A549 (cell line): Measurements from ENCODE around the gene GPS1. TPM values are rescaled to one million over a fixed set of nuclear protein-coding genes. Genes with fewer than 3 reads are reported as not detected.

Experiments used
- ATAC-seq, 2 experiments: fragments of 200-7000 bp in 1 of 2; fragments of >200 bp in 1 of 2; cut with Nextera tagmentation in 1 of 2; cut with Tn5 transposase in 1 of 2; 3 replicates each; pipeline versions ENCODE4 v1.8.0 to v1.9.1; 2018 to 2020; ENCODE audit warnings: mild to moderate bottlenecking in 1 of 2, moderate library complexity in 1 of 2
- CTCF ChIA-PET: fragments of 300-600 bp; sonication (Branson Sonifier 250); formaldehyde crosslinking; extraction: SDS; loops from one replicate; lab custom pipeline; 2021; ENCODE audit warnings: antibody characterized with exemption, inconsistent platforms; lab: Yijun Ruan, JAX
- POLR2A ChIA-PET: fragments of 350-600 bp; formaldehyde crosslinking; extraction: SDS; loops from one replicate; lab custom pipeline; 2021; ENCODE audit warnings: antibody characterized with exemption, inconsistent platforms; lab: Yijun Ruan, JAX
- DNase-seq, 2 experiments: peaks; one replicate each; pipeline versions ENCODE4 v3.0.0 to v3.0.0-alpha.2; 2011 to 2016; ENCODE audit warnings: low read depth in 1 of 2, low spot score in 1 of 2
- FAIRE-seq: peaks from 2 replicates; lab custom pipeline; 2011; peaks lifted over from hg19 to GRCh38; lab: Jason Lieb, UNC
- H3K27ac ChIP-seq, 2 experiments: fragments of >200 bp; sonication (Bioruptor Twin); formaldehyde crosslinking; 3 replicates each; pipeline ENCODE4 v1.5.1; 2016 to 2017
- H3K4me1 ChIP-seq: fragments of >200 bp; sonication (Bioruptor Twin); formaldehyde crosslinking; 3 replicates; pipeline ENCODE4 v1.6.1; 2016
- H3K4me2 ChIP-seq: fragments of >200 bp; sonication (Bioruptor Twin); formaldehyde crosslinking; 3 replicates; pipeline ENCODE4 v1.6.1; 2016
- H3K4me3 ChIP-seq: fragments of >200 bp; sonication (Bioruptor Twin); formaldehyde crosslinking; 3 replicates; pipeline ENCODE4 v1.5.1; 2016
- H3K9me3 ChIP-seq: fragments of >200 bp; sonication (Bioruptor Twin); formaldehyde crosslinking; 3 replicates; pipeline ENCODE4 v1.6.1; 2016
- BHLHE40 ChIP-seq: IDR thresholded peaks from 2 replicates; pipeline ENCODE4 v1.6.1; 2012; ENCODE audit warnings: low read depth, low read length, inconsistent platforms
- CBX8 ChIP-seq: fragments of 200-600 bp; sonication (generic); IDR thresholded peaks from 2 replicates; pipeline ENCODE4 v1.6.1; 2016
- CEBPB ChIP-seq, 2 experiments: fragments of >200 bp in 1 of 2; sonication (Bioruptor Twin) in 1 of 2; formaldehyde crosslinking in 1 of 2; IDR thresholded peaks; 2 replicates each; pipeline ENCODE4 v1.6.1; 2012 to 2016
- CHD2 ChIP-seq: fragments of 150-350 bp; IDR thresholded peaks from 2 replicates; pipeline ENCODE4 v1.6.1; 2014; ENCODE audit warnings: low read length; ENCODE audit not compliant: partially characterized antibody
- CHD4 ChIP-seq: fragments of 200-600 bp; sonication (generic); IDR thresholded peaks from 2 replicates; pipeline ENCODE4 v1.6.1; 2016; ENCODE audit warnings: antibody characterized with exemption, mild to moderate bottlenecking, borderline replicate concordance
- EHF ChIP-seq: fragments of 250-450 bp; sonication (Bioruptor Pico); IDR thresholded peaks from 2 replicates; pipeline ENCODE4 v1.5.0; 2020; ENCODE audit warnings: mild to moderate bottlenecking
- EP300 ChIP-seq, 2 experiments: fragments of >200 bp; sonication (Bioruptor Twin); formaldehyde crosslinking; IDR thresholded peaks; 2 replicates in 1 of 2; 3 replicates in 1 of 2; pipeline ENCODE4 v1.6.1; 2016 to 2017
- HOXA7 ChIP-seq: fragments of 250-450 bp; sonication (Bioruptor Pico); IDR thresholded peaks from 2 replicates; pipeline ENCODE4 v1.5.0; 2020; ENCODE audit warnings: mild to moderate bottlenecking, moderate library complexity
- HOXB13 ChIP-seq: fragments of 250-450 bp; sonication (Bioruptor Pico); IDR thresholded peaks from 2 replicates; pipeline ENCODE4 v1.5.0; 2020; ENCODE audit warnings: low read depth, mild to moderate bottlenecking, moderate library complexity
- HOXB5 ChIP-seq: fragments of 250-450 bp; sonication (Bioruptor Pico); IDR thresholded peaks from 2 replicates; pipeline ENCODE4 v1.5.0; 2020; ENCODE audit warnings: mild to moderate bottlenecking, moderate library complexity
- KDM1A ChIP-seq: fragments of 200-600 bp; sonication (generic); IDR thresholded peaks from 2 replicates; pipeline ENCODE4 v1.6.1; 2016; ENCODE audit warnings: low read depth, mild to moderate bottlenecking
- KDM5A ChIP-seq: fragments of 200-600 bp; sonication (generic); IDR thresholded peaks from 2 replicates; pipeline ENCODE4 v1.6.1; 2016; ENCODE audit warnings: antibody characterized with exemption, mild to moderate bottlenecking
- NFE2L2 ChIP-seq: fragments of 150-350 bp; conservative IDR thresholded peaks from 2 replicates; pipeline ENCODE4 v1.6.1; 2014; ENCODE audit warnings: low read length
- NR3C1 ChIP-seq: fragments of >200 bp; sonication (Bioruptor Twin); formaldehyde crosslinking; IDR thresholded peaks from 3 replicates; pipeline ENCODE4 v1.6.1; 2017
- PHF8 ChIP-seq: fragments of 200-600 bp; sonication (generic); IDR thresholded peaks from 2 replicates; pipeline ENCODE4 v1.6.1; 2016; ENCODE audit warnings: low read depth, mild to moderate bottlenecking, antibody characterized with exemption, moderate library complexity, borderline replicate concordance
- RNF2 ChIP-seq: fragments of 200-600 bp; sonication (generic); IDR thresholded peaks from 2 replicates; pipeline ENCODE4 v1.6.1; 2016; ENCODE audit warnings: low read depth, mild to moderate bottlenecking, antibody characterized with exemption, moderate library complexity, borderline replicate concordance
- SREBF2 ChIP-seq: fragments of 450-650 bp; IDR thresholded peaks from 2 replicates; pipeline ENCODE4 v1.6.1; 2014; ENCODE audit warnings: mild to moderate bottlenecking, moderate library complexity
- ZFP36 ChIP-seq: fragments of 450-650 bp; IDR thresholded peaks from 2 replicates; pipeline ENCODE4 v1.6.1; 2014; ENCODE audit warnings: borderline replicate concordance; ENCODE audit not compliant: partially characterized antibody
- ZNF302 ChIP-seq: fragments of 250-450 bp; sonication (Bioruptor Pico); IDR thresholded peaks from 2 replicates; pipeline ENCODE4 v1.9.0; 2021; ENCODE audit warnings: inconsistent platforms, mild to moderate bottlenecking, moderate library complexity
- ZSCAN20 ChIP-seq: fragments of 250-450 bp; sonication (Bioruptor Pico); IDR thresholded peaks from 2 replicates; pipeline ENCODE4 v1.8.0; 2022; ENCODE audit warnings: mild to moderate bottlenecking, moderate library complexity
- WGBS: methylation state at CpG from one replicate; pipeline ENCODE4 v1.1.6; 2017; ENCODE audit errors: missing lambda C conversion rate; 5-methylcytosine and 5-hydroxymethylcytosine counted together
- polyA plus RNA-seq, 4 experiments: library from polyadenylated mRNA; depleted of rRNA in 3 of 4; stranded (reverse); fragments of >200 nt; fragmentation: RNase III in 1 of 4; extraction: RNeasy Plus Mini Kit Qiagen cat#74134 plus additional on column Dnase treatment in 1 of 4; gene quantifications; 2 replicates in 3 of 4; 3 replicates in 1 of 4; pipeline ENCODE4 v1.2.3, GENCODE V29; 2011 to 2017
- TF ChIP-seq, protein P1 (sequence below): fragments of >200 bp; sonication (Bioruptor Twin); formaldehyde crosslinking; IDR thresholded peaks from 2 replicates; pipeline ENCODE4 v1.6.1; 2016
- TF ChIP-seq, protein P2 (sequence below): fragments of 250-450 bp; sonication (Bioruptor Pico); IDR thresholded peaks from 2 replicates; pipeline ENCODE4 v1.5.0; 2021; ENCODE audit warnings: mild to moderate bottlenecking, moderate library complexity, borderline replicate concordance
- TF ChIP-seq, protein P3 (sequence below): fragments of 150-350 bp; IDR thresholded peaks from 2 replicates; pipeline ENCODE4 v1.6.1; 2014; ENCODE audit warnings: low read depth, mild to moderate bottlenecking, low read length
- TF ChIP-seq, protein P4 (sequence below): fragments of 250-450 bp; sonication (Bioruptor Pico); IDR thresholded peaks from 2 replicates; pipeline ENCODE4 v1.5.0; 2020; ENCODE audit warnings: low read depth, mild to moderate bottlenecking, moderate library complexity

The GPS1 gene
- polyA plus RNA-seq, 2 of the 4 experiments (the other 2 are of a cell fraction), result 89.4 to 126 TPM

DNA sequence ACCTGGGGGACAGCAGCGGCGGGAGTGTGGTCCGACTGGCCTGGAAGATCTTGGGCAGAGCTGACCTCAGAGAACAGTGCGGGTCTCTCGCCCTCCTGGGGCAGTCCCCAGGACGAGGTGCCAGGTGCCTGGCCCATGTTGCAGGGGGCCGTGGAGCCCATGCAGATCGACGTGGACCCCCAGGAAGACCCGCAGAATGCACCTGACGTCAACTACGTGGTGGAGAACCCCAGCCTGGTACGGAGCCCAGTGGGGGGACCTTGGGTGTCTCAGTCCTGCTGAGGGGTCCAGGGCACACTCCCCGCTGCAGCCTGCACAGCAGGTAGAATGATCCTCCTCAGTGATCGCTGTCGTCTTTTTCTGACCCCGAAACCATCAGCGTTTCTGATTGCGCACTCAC lies 1.4 kb downstream of the GPS1 start:
- Histone ChIP-seq H3K4me1 (peaks cover 16% of the 10 kb centered on the region; the same call in 2 of the 3 replicates), H3K27ac (peak overlapping the region in 1 of 2 experiments; percentile 95; a peak in 2 of 6 replicates), H3K4me3 (peak overlapping the region; percentile 97), H3K4me2 (peak overlapping the region; percentile 91), H3K9me3 (no peaks in the 10 kb centered on the region)
- WGBS, result 92% methylated on average over 15 of the region's 19 CpGs
- ATAC-seq (no peak), DNase-seq (no peak), FAIRE-seq (no peak)
- ChIA-PET POLR2A (no interaction called here), CTCF (interaction anchor here (0.9 to 21.7 kb wide), 5 partner anchors 12 to 93 kb away, joined by 3 to 191 read pairs (median 24); partner anchors contain the start of genes DCXR, DUS1L and RAC3)
- TF ChIP-seq NR3C1 (no peak), PHF8 (no peak), HOXB13 (CRISPR knock-in tag) (no peak), HOXB5 (CRISPR knock-in tag) (no peak), CBX8 (no peak), NFE2L2 (no peak), CHD2 (no peak)
- TF ChIP-seq, protein P1, sequence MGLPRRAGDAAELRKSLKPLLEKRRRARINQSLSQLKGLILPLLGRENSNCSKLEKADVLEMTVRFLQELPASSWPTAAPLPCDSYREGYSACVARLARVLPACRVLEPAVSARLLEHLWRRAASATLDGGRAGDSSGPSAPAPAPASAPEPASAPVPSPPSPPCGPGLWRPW, result no peak
- TF ChIP-seq, protein P2, sequence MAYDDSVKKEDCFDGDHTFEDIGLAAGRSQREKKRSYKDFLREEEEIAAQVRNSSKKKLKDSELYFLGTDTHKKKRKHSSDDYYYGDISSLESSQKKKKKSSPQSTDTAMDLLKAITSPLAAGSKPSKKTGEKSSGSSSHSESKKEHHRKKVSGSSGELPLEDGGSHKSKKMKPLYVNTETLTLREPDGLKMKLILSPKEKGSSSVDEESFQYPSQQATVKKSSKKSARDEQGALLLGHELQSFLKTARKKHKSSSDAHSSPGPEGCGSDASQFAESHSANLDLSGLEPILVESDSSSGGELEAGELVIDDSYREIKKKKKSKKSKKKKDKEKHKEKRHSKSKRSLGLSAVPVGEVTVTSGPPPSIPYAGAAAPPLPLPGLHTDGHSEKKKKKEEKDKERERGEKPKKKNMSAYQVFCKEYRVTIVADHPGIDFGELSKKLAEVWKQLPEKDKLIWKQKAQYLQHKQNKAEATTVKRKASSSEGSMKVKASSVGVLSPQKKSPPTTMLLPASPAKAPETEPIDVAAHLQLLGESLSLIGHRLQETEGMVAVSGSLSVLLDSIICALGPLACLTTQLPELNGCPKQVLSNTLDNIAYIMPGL, result no peak
- TF ChIP-seq, protein P3, sequence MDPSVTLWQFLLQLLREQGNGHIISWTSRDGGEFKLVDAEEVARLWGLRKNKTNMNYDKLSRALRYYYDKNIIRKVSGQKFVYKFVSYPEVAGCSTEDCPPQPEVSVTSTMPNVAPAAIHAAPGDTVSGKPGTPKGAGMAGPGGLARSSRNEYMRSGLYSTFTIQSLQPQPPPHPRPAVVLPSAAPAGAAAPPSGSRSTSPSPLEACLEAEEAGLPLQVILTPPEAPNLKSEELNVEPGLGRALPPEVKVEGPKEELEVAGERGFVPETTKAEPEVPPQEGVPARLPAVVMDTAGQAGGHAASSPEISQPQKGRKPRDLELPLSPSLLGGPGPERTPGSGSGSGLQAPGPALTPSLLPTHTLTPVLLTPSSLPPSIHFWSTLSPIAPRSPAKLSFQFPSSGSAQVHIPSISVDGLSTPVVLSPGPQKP, result no peak

DNA sequence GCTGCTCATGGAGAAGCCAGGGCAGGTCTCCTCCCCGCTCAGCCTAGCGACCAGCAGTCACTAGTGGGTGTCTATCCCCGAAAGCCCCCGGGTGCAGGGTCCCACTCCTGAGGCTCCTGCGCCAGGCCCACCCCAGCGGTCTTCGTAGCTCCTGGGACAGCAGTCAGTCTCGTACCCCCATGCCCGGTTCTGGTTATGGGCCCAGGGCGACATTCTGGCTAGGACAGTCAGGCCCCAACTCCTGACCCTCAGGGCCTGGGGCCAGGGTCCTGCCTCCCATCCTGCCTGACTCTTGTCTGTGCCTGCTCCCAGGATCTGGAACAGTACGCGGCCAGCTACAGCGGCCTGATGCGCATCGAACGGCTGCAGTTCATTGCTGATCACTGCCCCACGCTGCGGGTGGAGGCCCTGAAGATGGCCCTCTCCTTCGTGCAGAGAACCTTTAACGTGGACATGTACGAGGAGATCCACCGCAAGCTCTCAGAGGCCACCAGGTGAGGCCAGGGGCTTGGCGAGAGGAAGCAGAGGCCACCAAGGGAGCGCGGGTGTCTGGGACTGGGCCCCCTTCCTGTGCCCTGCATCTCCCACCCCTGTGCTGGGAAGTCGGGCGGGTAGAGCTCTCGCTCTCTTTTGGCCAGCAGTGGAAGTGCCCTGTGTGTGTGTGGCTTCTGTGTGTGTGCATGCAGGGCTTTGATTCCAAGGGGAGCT lies 2.0 kb downstream of the GPS1 start:
- POLR2A ChIA-PET, result interaction anchor here (0.9 kb wide), 1 partner anchor 16 kb away, joined by 3 read pairs; the partner anchor contains the start of gene DCXR
- FAIRE-seq (no peak), ATAC-seq (no peak; a peak in 1 of 6 replicates), DNase-seq (no peak)
- CTCF ChIA-PET, result interaction anchor here (0.9 to 21.7 kb wide), 5 partner anchors 12 to 94 kb away, joined by 3 to 191 read pairs (median 24); partner anchors contain the start of genes DCXR, DUS1L and RAC3
- H3K9me3 ChIP-seq, result no peaks in the 10 kb centered on the region
- H3K4me3 ChIP-seq, result 0 out of 3 replicates have a peak overlapping the region, but pooled peaks have one; percentile 97
- no peak for TF ChIP-seq ZFP36
- no peak for TF ChIP-seq KDM5A
- no peak for TF ChIP-seq RNF2
- TF ChIP-seq HOXA7 (CRISPR knock-in tag), result no peak
- TF ChIP-seq BHLHE40, result no peak
- TF ChIP-seq CHD2, result no peak
- no peak for TF ChIP-seq CHD4
- no peak for TF ChIP-seq SREBF2
- no peak for TF ChIP-seq HOXB5 (CRISPR knock-in tag)
- TF ChIP-seq CBX8, result no peak
- no peak for TF ChIP-seq ZNF302
- TF ChIP-seq, protein P4, sequence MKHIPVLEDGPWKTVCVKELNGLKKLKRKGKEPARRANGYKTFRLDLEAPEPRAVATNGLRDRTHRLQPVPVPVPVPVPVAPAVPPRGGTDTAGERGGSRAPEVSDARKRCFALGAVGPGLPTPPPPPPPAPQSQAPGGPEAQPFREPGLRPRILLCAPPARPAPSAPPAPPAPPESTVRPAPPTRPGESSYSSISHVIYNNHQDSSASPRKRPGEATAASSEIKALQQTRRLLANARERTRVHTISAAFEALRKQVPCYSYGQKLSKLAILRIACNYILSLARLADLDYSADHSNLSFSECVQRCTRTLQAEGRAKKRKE (CRISPR knock-in tag), result no peak
- TF ChIP-seq, protein P2, result no peak
- no peak for TF ChIP-seq ZSCAN20 (CRISPR knock-in tag)
- no peak for TF ChIP-seq EP300 (IDR thresholded peaks at IDR 0.05)
- no peak for TF ChIP-seq KDM1A
- TF ChIP-seq EHF (CRISPR knock-in tag), result no peak
- no peak for TF ChIP-seq CEBPB (IDR thresholded peaks at IDR 0.05)
- H3K4me1 ChIP-seq, result peaks cover 16% of the 10 kb centered on the region; the same call in 2 of the 3 replicates
- no peak overlapping the region for H3K27ac ChIP-seq
- WGBS, result 93% methylated on average over 28 of the region's 28 CpGs
- peak overlapping the region; percentile 91 for H3K4me2 ChIP-seq
